ENCODE data around the gene WDR73. TPM values are rescaled to one million over a fixed set of nuclear protein-coding genes. Genes with fewer than 3 reads are reported as not detected.
"Not testable (repeated sequence)": the region's sequence is repeated elsewhere in the genome, so short reads cannot be mapped to it uniquely, and the experiment has no call there.

The WDR73 gene
- total RNA-seq, 1 donor, result 35.5 TPM

DNA sequence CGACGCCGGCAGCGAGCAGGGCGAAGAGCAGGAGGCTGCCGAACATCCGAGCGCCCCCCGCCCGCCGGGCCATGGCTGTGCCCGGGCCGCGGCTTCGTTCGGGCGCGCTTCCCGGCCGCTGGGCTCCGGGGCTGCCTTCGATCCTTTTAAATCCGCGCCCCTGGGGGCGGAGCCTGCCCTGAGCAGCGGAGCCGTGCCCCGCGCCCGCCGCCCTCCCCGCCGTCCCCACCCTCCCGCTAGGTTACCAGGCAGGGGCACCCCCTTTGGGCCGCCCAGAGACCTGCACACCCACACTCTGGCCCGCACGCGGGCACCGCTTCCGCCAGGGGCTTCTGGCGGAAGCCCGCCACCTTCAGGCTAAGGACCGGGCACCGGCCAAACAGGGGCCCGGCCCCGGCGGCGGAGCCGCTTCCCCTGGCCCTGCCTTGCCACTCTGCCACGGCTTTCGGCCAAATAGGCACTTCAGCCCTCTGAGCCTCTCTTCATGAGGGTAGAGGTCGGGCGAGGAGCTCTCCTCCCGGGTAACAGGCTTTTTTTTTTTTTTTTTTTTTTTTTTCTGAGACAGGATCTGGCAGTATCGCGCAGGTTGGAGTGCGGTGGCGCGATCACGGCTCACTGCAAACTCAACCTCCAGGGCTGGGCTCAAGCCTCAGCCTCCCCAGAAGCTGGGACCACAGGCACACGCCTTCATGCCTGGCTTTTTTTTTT is 4.2 kb upstream of the WDR73 start, which contains the start of gene NMB:
TSS of gene NMB (minus strand) at position 120 of the 708 bp plus-strand sequence. CDS start at position 73, 47 bp downstream.
- peak; percentile 78 to 96 (median 94) for DNase-seq (ENCODE audit: low read depth in 2 of 3, low spot score in 2 of 3)

GRCh38 chr15:84657748-84658079 is 3.6 kb upstream of the WDR73 start:
- DNase-seq (ENCODE audit: low read depth in 2 of 3, low spot score in 2 of 3), result no peak

DNA sequence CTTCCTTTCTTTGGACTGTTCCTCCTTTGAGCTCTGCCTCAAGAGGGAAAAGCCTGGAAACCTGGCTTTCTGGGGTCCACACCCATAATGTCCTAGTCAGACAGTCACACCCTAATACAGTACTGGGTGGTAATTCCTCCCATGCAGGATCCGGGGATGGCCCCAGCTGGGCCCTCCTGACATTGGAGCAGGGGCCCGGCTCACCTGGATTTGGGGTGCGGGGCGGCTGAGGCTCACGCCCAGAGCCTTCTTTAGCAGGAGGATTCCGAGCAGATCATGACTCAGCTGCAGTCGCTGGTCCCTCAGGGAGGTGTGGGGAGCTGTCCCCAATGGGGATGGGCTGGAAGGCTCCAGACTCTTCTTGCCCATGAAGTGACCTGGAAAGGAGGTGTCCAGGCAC is 2.9 kb upstream of the WDR73 start:
- no peak for DNase-seq (ENCODE audit: low read depth in 2 of 3, low spot score in 2 of 3)

DNA sequence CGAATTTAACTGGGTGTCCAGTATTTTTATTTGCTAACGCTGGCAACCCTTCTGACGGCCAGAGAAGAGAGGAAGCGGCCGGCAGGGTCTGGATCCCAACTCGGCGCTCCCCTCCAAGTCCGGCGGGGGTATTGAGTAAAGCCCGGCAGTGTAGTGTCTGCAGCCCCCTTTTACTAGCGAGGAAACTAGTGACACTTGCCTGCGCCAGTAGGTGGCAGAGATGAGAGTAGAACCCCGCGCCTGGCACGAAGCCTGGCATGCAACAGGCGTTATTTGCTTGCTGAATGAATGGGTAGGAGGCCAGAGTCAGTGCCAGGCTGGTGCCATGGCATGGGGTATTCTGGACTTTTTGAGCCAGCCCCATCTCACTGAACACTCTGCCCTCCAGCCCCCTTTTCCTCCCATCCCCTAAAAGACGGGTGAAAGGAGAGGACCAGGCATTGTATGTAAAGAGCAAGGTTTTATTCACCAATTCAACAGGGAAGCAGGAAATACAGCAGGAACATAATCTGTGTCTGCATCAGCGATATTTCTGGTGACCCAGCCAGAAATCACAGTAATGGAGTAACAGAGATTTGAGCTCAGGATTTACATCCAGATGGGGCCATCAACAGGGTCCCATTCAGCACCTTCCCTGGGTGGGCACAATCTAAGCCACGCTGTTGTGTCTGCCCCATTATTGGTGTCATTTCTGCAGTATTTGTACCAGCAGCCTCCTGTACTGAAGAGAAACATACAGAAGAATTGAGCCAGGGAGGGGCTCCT is 788 bp upstream of the WDR73 start:
- DNase-seq (ENCODE audit: low read depth in 2 of 3, low spot score in 2 of 3), result peak in 2 of 3 donors; percentile 87 to 92

- no peak for DNase-seq (ENCODE audit: low read depth in 2 of 3, low spot score in 2 of 3)
Measured at GRCh38 chr15:84653584-84653909, 536 bp downstream of the WDR73 start.

GRCh38 chr15:84649706-84650105 is 4.4 kb downstream of the WDR73 start:
- DNase-seq (ENCODE audit: low read depth in 2 of 3, low spot score in 2 of 3), result no peak

DNA sequence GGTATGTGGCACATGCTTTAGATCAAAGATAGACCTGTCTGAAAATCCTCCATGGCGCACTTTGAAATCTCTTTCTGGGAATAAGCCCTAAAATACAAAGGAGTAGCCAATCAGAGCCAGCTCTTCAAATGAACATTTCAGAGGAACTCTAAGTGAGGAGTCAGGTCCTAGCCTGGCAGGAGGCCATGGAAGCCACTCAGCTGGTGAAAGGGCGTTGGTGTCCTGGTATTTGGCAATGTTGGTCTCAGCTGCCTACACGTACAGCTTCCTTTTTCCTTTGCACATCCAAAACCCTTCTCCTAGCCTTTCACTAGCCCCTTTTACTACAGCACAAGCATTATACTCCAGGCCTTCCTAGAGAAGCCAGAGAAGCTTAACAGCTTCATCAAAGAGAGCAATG is 5.5 kb downstream of the WDR73 start:
- DNase-seq (ENCODE audit: low read depth in 2 of 3, low spot score in 2 of 3), result no peak

- no peak for DNase-seq (ENCODE audit: low read depth in 2 of 3, low spot score in 2 of 3)
Measured at GRCh38 chr15:84647726-84648125, 6.4 kb downstream of the WDR73 start.

DNA sequence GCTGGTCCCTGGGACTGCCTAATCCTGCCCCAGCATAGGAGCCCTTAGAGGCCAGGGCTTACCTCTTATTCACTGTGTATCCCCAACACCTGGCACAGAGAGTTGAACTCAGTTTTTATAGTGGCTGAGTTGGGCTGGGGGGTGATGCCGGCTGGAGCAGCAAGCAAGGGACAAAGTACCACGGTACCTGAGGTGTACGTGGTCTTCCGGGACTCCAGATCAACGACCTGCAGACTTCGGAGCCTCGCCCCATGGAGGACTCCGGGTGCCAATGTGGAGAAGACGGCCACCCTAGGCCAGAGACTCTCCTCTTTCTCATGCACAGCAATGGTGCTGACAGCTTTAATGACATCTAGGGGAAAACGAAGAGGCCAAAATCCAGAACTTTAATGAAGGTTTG is 8.1 kb downstream of the WDR73 start:
- no peak for DNase-seq (ENCODE audit: low read depth in 2 of 3, low spot score in 2 of 3)

GRCh38 chr15:84645496-84645895 is 8.6 kb downstream of the WDR73 start:
- no peak for DNase-seq (ENCODE audit: low read depth in 2 of 3, low spot score in 2 of 3)

DNA sequence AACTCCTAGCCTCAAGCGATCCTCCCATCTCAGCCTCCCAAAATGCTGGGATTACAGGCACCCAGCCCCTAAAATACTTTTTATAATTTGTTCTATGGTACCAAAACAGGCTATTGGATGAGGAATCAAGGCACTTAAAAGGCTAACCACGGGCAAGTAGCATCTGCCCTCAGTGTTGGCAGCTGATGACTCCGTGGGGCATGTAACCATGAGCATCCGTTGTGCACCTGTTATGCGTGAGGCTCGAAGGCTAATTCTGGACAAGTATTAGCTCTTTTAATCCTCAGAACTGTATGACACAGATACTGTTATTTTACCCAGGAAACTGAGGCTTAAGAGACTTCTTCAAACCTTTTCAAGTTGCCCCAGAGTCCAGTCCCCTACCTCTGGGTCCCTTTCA is 10.2 kb downstream of the WDR73 start:
- DNase-seq (ENCODE audit: low read depth in 2 of 3, low spot score in 2 of 3), result no peak

DNA sequence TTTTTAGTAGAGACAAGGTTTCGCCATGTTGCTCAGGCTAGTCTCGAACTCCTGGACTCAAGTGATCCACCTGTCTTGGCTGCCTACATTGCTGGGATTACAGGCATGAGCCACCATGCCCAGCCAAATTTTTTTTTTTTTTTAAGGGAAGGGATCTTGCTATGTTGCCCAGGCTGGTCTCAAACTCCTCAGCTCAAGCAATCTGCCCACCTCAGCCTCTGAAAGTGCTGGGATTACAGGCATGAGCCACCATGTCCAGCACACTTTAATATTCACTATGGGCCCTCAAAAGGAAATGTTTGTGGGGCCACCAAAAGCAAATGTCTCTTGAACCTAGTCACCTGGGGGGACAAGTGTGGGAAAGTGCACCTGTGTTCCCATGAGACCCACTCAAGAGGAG is 11.4 kb downstream of the WDR73 start:
- not testable (repeated sequence) for DNase-seq (ENCODE audit: low read depth in 2 of 3, low spot score in 2 of 3)

DNA sequence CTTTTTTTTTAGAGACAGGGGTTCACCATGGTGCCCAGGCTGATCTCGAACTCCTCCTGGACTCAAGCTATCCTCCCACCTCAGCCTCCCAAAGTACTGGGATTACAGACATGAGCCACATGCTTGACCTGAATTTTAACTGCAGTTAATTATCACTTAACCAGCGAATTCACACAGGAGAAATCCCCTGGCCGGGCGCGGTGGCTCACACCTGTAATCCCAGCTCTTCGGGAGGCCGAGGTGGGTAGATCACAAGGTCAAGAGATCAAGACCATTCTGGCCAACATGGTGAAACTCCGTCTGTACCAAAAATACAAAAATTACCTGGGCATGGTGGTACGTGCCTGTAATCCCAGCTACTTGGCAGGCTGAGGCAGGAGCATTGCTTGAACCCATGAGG is 12.2 kb downstream of the WDR73 start:
- DNase-seq (ENCODE audit: low read depth in 2 of 3, low spot score in 2 of 3), result not testable (repeated sequence)

DNA sequence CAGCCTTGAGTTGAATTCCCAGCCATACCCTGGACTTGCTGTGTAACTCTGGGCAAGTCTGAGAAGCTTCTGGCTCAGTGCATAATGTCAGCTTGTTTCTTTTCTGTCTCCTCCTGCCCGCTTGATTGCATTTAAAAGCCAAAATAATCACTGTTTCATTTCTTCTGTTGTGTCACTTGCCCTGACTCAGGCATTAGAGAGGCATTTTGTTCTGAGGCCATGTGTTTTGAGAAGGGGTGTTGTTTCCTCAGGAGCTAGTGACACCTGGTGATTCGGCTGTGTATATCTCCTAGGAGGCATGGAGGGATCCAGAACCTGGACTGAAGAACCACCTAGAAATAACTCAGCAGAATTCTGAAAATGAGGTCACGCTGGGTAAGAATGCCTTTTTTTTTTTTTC is 16.0 kb downstream of the WDR73 start:
- DNase-seq (ENCODE audit: low read depth in 2 of 3, low spot score in 2 of 3), result peak in 2 of 3 donors; percentile 31 to 43

GRCh38 chr15:84634228-84634837 is 19.8 kb downstream of the WDR73 start:
- no peak for DNase-seq (ENCODE audit: low read depth in 2 of 3, low spot score in 2 of 3)

DNA sequence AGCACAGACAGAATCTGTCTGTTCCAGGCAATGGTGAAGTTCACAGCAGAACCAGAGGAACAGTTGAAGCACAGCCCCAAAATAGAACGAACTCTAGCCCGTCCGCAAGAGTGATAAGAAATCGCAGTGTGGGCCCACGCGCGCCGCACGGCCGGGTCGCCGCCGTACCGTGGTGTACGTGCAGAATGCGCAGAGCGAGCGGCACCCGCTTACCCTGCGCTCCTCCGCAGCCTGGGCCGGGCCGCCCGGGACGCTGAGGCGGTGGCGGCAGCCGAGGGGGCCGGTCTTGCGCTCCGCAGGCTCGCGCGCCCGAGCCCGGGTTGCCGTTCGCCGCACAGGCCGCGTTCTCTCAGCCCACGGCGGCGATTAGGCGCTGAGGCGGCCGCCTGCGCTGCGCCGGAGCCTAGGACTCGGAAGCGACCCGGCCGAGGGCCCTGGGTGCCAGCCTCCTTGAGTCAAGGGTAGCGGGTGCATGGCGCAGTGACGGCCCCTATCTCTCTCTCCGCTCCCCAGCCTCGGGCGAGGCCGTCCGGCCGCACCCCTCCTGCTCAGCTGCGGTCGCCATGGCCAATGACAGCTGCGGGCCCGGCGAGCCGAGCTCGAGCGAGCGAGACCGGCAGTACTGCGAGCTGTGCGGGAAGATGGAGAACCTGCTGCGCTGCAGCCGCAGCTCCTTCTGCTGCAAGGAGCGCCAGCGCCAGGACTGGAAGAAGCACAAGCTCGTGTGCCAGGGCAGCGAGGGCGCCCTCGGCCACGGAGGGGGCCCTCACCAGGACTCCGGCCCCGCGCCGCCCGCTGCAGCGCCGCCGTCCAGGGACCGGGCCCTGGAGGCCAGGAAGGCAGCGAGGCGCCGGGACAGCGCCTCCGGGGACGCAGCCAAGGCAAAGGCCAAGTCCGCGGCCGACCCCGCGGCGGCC is 20.5 kb downstream of the WDR73 start:
- DNase-seq (ENCODE audit: low read depth in 2 of 3, low spot score in 2 of 3), result peak; percentile 50 to 72 (median 68)

- DNase-seq (ENCODE audit: low read depth in 2 of 3, low spot score in 2 of 3), result no peak
Measured at GRCh38 chr15:84631706-84632272, 22.3 kb downstream of the WDR73 start.

DNA sequence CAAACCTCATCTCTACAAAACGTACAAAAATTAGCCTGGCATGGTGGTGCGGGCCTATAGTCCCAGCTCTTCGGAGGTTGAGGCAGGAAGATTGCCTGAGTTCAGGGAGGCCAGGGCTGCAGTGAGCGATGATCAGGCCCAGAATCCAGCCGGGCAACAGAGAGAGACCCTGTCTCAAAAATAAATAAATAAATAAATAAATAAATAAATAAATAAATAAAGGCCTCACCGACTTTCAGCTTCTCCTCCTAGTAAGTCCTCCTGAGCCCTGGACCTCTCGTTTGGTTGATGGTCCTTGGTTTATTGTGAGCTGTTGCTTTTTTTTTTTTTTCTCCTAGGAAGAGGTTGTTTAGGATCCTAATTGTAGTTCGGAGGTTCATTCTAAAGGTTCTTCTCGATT is 25.1 kb downstream of the WDR73 start:
- DNase-seq (ENCODE audit: low read depth in 2 of 3, low spot score in 2 of 3), result no peak

DNA sequence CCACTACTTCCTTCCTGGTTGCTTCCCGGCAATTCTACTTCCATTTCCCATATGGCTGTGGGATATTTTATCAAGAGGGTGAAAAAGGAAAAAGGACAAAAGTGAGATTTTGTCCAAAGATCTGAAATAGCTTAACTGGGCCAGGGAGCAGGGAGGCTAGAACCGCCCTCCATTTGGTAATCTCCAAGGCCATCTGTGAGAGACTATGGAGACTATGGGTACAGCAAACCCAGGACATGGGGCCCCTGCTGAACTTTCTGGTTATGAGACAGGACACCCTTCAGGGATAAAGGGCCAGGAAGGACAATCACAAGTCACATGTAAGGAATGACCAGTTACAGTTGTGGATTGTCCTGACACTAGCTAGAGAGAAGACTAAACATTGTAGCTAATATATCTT is 29.0 kb downstream of the WDR73 start:
- no peak for DNase-seq (ENCODE audit: low read depth in 2 of 3, low spot score in 2 of 3)

- DNase-seq (ENCODE audit: low read depth in 2 of 3, low spot score in 2 of 3), result no peak
Measured at GRCh38 chr15:84624359-84624758, 29.7 kb downstream of the WDR73 start.
